ENCODE results near the gene SLC43A3. TPM values are rescaled to one million over a fixed set of nuclear protein-coding genes. Genes with fewer than 3 reads are reported as not detected.
A peak's percentile ranks its signal among the peaks of the same experiment; 100 is the strongest.

Gene SLC43A3
- total RNA-seq, 1 donor from 2014 or later: 53.5 TPM

DNA sequence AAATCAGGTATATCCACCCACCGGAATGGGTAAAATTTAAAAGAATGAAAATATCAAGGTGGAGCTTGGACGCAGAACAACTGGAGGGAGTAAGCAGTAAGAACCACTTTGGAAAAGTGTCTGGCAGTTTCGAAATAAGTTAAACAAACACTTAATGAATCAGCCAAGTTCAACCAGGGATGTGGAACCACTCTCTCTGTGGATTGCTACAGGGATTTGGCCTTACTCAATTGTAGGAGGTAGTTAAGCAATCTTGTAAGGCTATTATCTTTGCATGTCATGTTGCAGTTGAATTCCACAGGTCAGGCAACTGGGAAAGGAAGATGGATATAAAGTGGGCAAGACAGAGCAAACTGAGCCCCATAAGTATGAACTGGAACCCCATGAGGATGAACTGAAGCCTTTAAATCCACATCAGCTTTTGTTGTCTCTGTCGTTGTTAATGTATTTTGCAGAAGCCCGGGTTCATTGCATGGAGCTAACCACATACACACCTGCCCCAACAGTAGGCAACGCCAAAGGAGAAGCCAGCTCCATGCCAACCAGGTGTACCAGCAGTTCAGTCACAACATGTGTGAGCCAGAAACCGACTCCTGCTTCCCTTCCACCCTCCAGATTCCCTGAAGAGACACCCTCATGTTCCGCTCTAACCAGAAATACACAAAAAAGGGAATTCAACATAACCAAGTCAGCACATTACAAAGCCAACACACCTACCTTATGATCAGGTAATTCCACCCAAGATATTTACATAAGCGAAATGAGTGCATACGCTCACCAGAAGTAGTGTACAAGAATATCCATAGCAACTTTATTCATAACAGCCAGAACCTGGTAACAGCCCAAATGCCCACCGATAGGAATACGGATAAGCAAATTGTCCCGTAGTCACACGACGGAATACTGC is 8.0 kb upstream of the SLC43A3 start:
- Histone ChIP-seq H3K36me3 (no peaks in the 10 kb centered on the region), H3K9me3 (no peaks in the 10 kb centered on the region), H3K4me3 (no peak overlapping the region), H3K4me1 (peaks cover 15% of the 10 kb centered on the region), H3K27me3 (no peaks in the 10 kb centered on the region), H3K27ac (peak overlapping the region; percentile 53)
- intact Hi-C loops (cut with DNase I): no loop called here
- TF ChIP-seq, protein P1, sequence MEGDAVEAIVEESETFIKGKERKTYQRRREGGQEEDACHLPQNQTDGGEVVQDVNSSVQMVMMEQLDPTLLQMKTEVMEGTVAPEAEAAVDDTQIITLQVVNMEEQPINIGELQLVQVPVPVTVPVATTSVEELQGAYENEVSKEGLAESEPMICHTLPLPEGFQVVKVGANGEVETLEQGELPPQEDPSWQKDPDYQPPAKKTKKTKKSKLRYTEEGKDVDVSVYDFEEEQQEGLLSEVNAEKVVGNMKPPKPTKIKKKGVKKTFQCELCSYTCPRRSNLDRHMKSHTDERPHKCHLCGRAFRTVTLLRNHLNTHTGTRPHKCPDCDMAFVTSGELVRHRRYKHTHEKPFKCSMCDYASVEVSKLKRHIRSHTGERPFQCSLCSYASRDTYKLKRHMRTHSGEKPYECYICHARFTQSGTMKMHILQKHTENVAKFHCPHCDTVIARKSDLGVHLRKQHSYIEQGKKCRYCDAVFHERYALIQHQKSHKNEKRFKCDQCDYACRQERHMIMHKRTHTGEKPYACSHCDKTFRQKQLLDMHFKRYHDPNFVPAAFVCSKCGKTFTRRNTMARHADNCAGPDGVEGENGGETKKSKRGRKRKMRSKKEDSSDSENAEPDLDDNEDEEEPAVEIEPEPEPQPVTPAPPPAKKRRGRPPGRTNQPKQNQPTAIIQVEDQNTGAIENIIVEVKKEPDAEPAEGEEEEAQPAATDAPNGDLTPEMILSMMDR (IDR thresholded peaks at IDR 0.05): no peak
- TF ChIP-seq POLR2A (IDR thresholded peaks at IDR 0.05) (no peak), POLR2AphosphoS5 (IDR thresholded peaks at IDR 0.05; ENCODE audit: insufficient read depth in 1 of 2, low read depth in 1 of 2) (peak in 1 of 2 donors; percentile 89)
- no peak for DNase-seq (ENCODE audit: extremely low spot score in 2 of 2)

DNA sequence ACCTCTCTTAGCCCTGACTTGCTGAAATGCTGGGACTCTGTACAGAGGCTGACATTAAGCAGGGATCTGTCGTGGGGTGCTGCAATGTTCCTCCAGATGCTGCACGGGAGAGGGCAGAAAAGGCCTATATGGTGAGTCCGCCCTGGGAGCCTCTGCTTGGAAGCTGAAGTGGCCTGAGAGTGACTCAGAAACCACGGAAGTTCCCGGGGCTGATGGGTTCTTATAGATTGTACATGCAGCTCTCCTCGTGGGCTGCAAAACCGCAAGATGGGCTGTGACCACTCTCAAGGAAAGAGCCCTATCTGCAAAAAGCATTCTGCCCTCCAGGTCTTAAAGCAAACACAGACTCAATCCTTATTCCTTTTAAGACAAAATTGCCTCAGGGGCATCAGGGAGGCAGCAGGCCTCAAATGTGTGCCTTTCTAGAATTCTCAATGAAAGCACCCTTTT is 5.8 kb upstream of the SLC43A3 start:
- DNase-seq (ENCODE audit: extremely low spot score in 2 of 2): no peak
- TF ChIP-seq POLR2AphosphoS5 (IDR thresholded peaks at IDR 0.05; ENCODE audit: insufficient read depth in 1 of 2, low read depth in 1 of 2) (no peak), POLR2A (IDR thresholded peaks at IDR 0.05) (no peak)
- TF ChIP-seq, protein P1 (IDR thresholded peaks at IDR 0.05): no peak
- H3K27me3 ChIP-seq: no peaks in the 10 kb centered on the region
- intact Hi-C loops (cut with DNase I): no loop called here
- no peak overlapping the region for H3K27ac ChIP-seq
- H3K4me1 ChIP-seq: peaks cover 23% of the 10 kb centered on the region
- H3K9me3 ChIP-seq: no peaks in the 10 kb centered on the region
- no peak overlapping the region for H3K4me3 ChIP-seq
- H3K36me3 ChIP-seq: no peaks in the 10 kb centered on the region

DNA sequence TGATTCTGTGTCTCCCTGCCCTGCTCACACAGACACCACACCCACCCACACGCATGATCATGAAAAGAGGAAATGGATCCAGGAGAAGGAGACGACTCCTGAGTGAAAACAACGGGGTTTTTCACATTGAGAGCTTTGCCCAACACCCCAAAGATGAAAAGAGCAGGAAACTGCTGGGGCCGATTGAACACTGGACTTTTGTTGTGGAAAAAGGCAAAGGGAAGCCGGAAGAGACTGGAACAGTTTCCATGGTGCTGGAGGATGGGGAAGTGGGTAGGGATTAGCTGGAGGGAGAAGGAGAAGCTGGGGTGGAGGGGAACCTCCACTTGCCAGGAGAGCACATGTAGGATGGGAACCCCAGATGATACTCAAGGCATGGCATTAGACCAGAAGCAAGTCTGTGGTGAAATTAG is 5.2 kb upstream of the SLC43A3 start:
- H3K27ac ChIP-seq: no peak overlapping the region
- no peak for DNase-seq (ENCODE audit: extremely low spot score in 2 of 2)
- H3K4me3 ChIP-seq: no peak overlapping the region
- peaks cover 29% of the 10 kb centered on the region for H3K4me1 ChIP-seq
- intact Hi-C loops (cut with DNase I): no loop called here
- H3K27me3 ChIP-seq: no peaks in the 10 kb centered on the region
- no peaks in the 10 kb centered on the region for H3K9me3 ChIP-seq
- H3K36me3 ChIP-seq: no peaks in the 10 kb centered on the region
- TF ChIP-seq, protein P1 (IDR thresholded peaks at IDR 0.05): no peak
- no peak for TF ChIP-seq POLR2AphosphoS5 (IDR thresholded peaks at IDR 0.05; ENCODE audit: insufficient read depth in 1 of 2, low read depth in 1 of 2)
- TF ChIP-seq POLR2A (IDR thresholded peaks at IDR 0.05): no peak

DNA sequence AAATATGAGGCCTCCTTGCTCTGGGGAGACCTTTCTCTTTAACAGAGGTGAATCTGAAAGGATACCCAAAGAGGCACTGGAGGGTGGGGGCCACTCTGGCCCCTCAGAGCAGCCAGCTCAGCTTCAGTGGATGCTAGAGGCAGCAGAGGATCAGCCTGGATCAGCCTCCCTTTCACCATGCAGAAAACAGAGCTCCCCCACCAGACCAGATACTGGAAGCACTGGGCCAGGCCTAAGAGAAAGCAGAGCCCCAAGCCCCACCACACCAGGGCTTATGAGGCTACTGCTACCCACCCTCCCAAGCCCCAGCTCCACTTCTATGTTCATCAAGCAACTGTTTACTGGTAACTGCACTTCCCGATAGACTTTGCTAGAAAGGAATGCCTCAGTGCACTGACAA is 4.0 kb upstream of the SLC43A3 start:
- Histone ChIP-seq H3K36me3 (no peaks in the 10 kb centered on the region), H3K9me3 (no peaks in the 10 kb centered on the region), H3K27me3 (no peaks in the 10 kb centered on the region), H3K4me1 (peaks cover 41% of the 10 kb centered on the region), H3K4me3 (no peak overlapping the region), H3K27ac (peak overlapping the region; percentile 9)
- no peak for TF ChIP-seq POLR2A (IDR thresholded peaks at IDR 0.05)
- TF ChIP-seq POLR2AphosphoS5 (IDR thresholded peaks at IDR 0.05; ENCODE audit: insufficient read depth in 1 of 2, low read depth in 1 of 2): no peak
- TF ChIP-seq, protein P1 (IDR thresholded peaks at IDR 0.05): no peak
- no peak for DNase-seq (ENCODE audit: extremely low spot score in 2 of 2)
- intact Hi-C loops (cut with DNase I): no loop called here

DNA sequence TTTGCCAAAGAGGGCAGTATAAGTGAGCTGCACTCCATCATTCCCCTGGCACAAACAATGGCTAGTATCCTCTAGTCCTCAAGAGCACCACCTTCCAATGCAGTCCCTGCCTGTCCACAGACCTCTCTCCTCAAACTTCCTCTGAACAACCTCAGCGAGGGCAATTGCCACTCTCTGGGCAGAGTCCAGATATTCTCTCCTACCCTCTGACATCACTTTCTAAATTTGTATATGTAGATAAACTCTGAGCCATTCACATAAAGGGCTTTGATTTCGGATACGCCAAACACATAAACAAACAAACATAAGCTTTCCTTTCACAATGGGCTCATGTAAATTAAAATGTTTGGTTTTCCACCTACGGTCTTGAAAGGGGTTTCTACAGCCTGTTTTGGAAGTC is 3.0 kb upstream of the SLC43A3 start:
- H3K4me3 ChIP-seq: no peak overlapping the region
- no peaks in the 10 kb centered on the region for H3K36me3 ChIP-seq
- no peaks in the 10 kb centered on the region for H3K9me3 ChIP-seq
- TF ChIP-seq, protein P1 (IDR thresholded peaks at IDR 0.05): no peak
- TF ChIP-seq POLR2AphosphoS5 (IDR thresholded peaks at IDR 0.05; ENCODE audit: insufficient read depth in 1 of 2, low read depth in 1 of 2): no peak
- no peaks in the 10 kb centered on the region for H3K27me3 ChIP-seq
- peak overlapping the region; percentile 99 for H3K27ac ChIP-seq
- peaks cover 47% of the 10 kb centered on the region for H3K4me1 ChIP-seq
- intact Hi-C loops (cut with DNase I): no loop called here
- DNase-seq (ENCODE audit: extremely low spot score in 2 of 2): no peak

All from vagina (tissue), 2 donors.